Ascending aorta (tissue), 2 donors: Measurements from ENCODE around the gene STK38L. TPM values are rescaled to one million over a fixed set of nuclear protein-coding genes. Genes with fewer than 3 reads are reported as not detected.
A peak's percentile ranks its signal among the peaks of the same experiment; 100 is the strongest.

Experiments
- DNase-seq, 2 donors: peaks; one replicate each; pipeline ENCODE4 v3.0.0-alpha.2; 2019; ENCODE audit warnings: low spot score in 2 of 2
- H3K27ac ChIP-seq, 2 donors: fragments of 200-600 bp; sonication (generic); one replicate each; pipeline ENCODE4 v1.5.1; 2016 to 2017; ENCODE audit warnings: mild to moderate bottlenecking in 1 of 2
- H3K27me3 ChIP-seq: fragments of 200-600 bp; sonication (generic); one replicate; pipeline ENCODE4 v1.5.1; 2017
- H3K36me3 ChIP-seq, 2 donors: fragments of 200-600 bp; sonication (generic); one replicate each; pipeline ENCODE4 v1.5.1; 2016
- H3K4me1 ChIP-seq, 2 donors: fragments of 200-600 bp; sonication (generic); one replicate each; pipeline ENCODE4 v1.5.1; 2016 to 2017; ENCODE audit warnings: mild to moderate bottlenecking in 1 of 2
- H3K4me3 ChIP-seq, 2 donors: fragments of 200-600 bp; sonication (generic); one replicate each; pipeline ENCODE4 v1.5.1; 2016 to 2017; ENCODE audit warnings: mild to moderate bottlenecking in 1 of 2
- H3K9me3 ChIP-seq, 2 donors: fragments of 200-600 bp; sonication (generic); one replicate each; pipeline ENCODE4 v1.5.1; 2016
- CTCF ChIP-seq, 3 experiments: fragments of 200-600 bp in 2 of 3; fragments of 450-650 bp in 1 of 3; sonication (generic) in 2 of 3; IDR thresholded peaks; one replicate each; pipeline ENCODE4 v1.5.1; 2016 to 2019; ENCODE audit warnings: antibody characterized with exemption in 3 of 3, mild to moderate bottlenecking in 1 of 3, moderate library complexity in 1 of 3
- intact Hi-C: fragments of 100-400 bp; cut with DNase I; formaldehyde crosslinking; loops from one replicate; pipeline ENCODE4 v1.15.1; 2023
- total RNA-seq: library from RNA; depleted of rRNA; stranded (reverse); fragments of >200 nt; gene quantifications from one replicate; pipeline ENCODE4 v1.1.0, GENCODE V29; 2016

The STK38L gene
- total RNA-seq: 137 TPM

GRCh38 chr12:27243804-27244688 is at the start of gene STK38L:
Gene STK38L, plus strand, starts transcription at chr12:27244286. Its CDS starts 53,435 bp downstream, at chr12:27297721.
- peak; percentile 91 to 99 for DNase-seq
- no peaks in the 10 kb centered on the region for H3K27me3 ChIP-seq
- H3K27ac ChIP-seq: peak within 1 kb of the TSS; percentile 96 to 98
- peak within 1 kb of the TSS; percentile 74 to 98 for H3K4me3 ChIP-seq
- H3K36me3 ChIP-seq: peaks cover 0 to 4% of the 10 kb centered on the region in 2 donors
- intact Hi-C loops: loop anchor here (1.0 to 5.0 kb wide), 6 partner anchors 45 to 307 kb away; partner anchors contain the start of genes FGFR1OP2, INTS13 and MED21
- TF ChIP-seq CTCF (IDR thresholded peaks at IDR 0.05): peak in 2 of 3 experiments; percentile 6 to 29
- peaks cover 0 to 4% of the 10 kb centered on the region in 2 donors for H3K4me1 ChIP-seq
- no peaks in the 10 kb centered on the region for H3K9me3 ChIP-seq

GRCh38 chr12:27194644-27195043 is 49.4 kb upstream of the STK38L start:
- H3K4me1 ChIP-seq: peaks cover 14 to 70% of the 10 kb centered on the region in 2 donors
- H3K36me3 ChIP-seq: no peaks in the 10 kb centered on the region
- TF ChIP-seq CTCF (IDR thresholded peaks at IDR 0.05): no peak
- intact Hi-C loops: loop anchor here (5.0 kb wide), 2 partner anchors 63 to 172 kb away; partner anchors contain the start of gene MED21
- H3K27ac ChIP-seq: peak overlapping the region; percentile 92 to 95
- H3K27me3 ChIP-seq: no peaks in the 10 kb centered on the region
- no peak overlapping the region for H3K4me3 ChIP-seq
- no peaks in the 10 kb centered on the region for H3K9me3 ChIP-seq
- DNase-seq: no peak

- Histone ChIP-seq H3K4me1 (peaks cover 14 to 60% of the 10 kb centered on the region in 2 donors), H3K27ac (peak overlapping the region; percentile 92 to 95), H3K9me3 (no peaks in the 10 kb centered on the region), H3K36me3 (no peaks in the 10 kb centered on the region), H3K4me3 (no peak overlapping the region), H3K27me3 (no peaks in the 10 kb centered on the region)
- intact Hi-C loops: loop anchor here (2.0 kb wide), 1 partner anchor 45 kb away; no protein-coding TSS in a partner anchor
- TF ChIP-seq CTCF (IDR thresholded peaks at IDR 0.05): no peak
- DNase-seq: peak; percentile 67 to 95
These were observed 46.0 kb upstream of the STK38L start for GRCh38 chr12:27198036-27198435.

GRCh38 chr12:27199638-27200300 is 44.3 kb upstream of the STK38L start:
- H3K9me3 ChIP-seq: no peaks in the 10 kb centered on the region
- H3K4me1 ChIP-seq: peaks cover 14 to 46% of the 10 kb centered on the region in 2 donors
- intact Hi-C loops: loop anchor here (2.0 kb wide), 1 partner anchor 43 kb away; no protein-coding TSS in a partner anchor
- H3K27ac ChIP-seq: peak overlapping the region; percentile 92 to 95
- no peak overlapping the region for H3K4me3 ChIP-seq
- H3K27me3 ChIP-seq: no peaks in the 10 kb centered on the region
- no peaks in the 10 kb centered on the region for H3K36me3 ChIP-seq
- DNase-seq: no peak
- no peak for TF ChIP-seq CTCF (IDR thresholded peaks at IDR 0.05)

- no peaks in the 10 kb centered on the region for H3K9me3 ChIP-seq
- H3K4me3 ChIP-seq: no peak overlapping the region
- no peaks in the 10 kb centered on the region for H3K27me3 ChIP-seq
- intact Hi-C loops: no loop called here
- no peak for TF ChIP-seq CTCF (IDR thresholded peaks at IDR 0.05)
- H3K4me1 ChIP-seq: peaks cover 14 to 43% of the 10 kb centered on the region in 2 donors
- DNase-seq: no peak
- peak overlapping the region; percentile 92 to 95 for H3K27ac ChIP-seq
- no peaks in the 10 kb centered on the region for H3K36me3 ChIP-seq
These were observed 42.9 kb upstream of the STK38L start for GRCh38 chr12:27201169-27201568.
